Activated B cell treated with CpG ODN at 0.5 μM for 24 hours (primary cell): ENCODE data around the gene MPC1L. TPM values are rescaled to one million over a fixed set of nuclear protein-coding genes. Genes with fewer than 3 reads are reported as not detected.
"Not testable (repeated sequence)": the region's sequence is repeated elsewhere in the genome, so short reads cannot be mapped to it uniquely, and the experiment has no call there.

Experiments used
- ATAC-seq: fragments of 200-7000 bp; cut with Tn5 transposase; one replicate; pipeline ENCODE4 v1.10.0; 2021; ENCODE audit warnings: low read depth, mild to moderate bottlenecking, moderate library complexity
- CTCF ChIA-PET: fragments of 350-600 bp; sonication (Branson Sonifier 250); formaldehyde crosslinking; loops from one replicate; lab custom pipeline; 2021; ENCODE audit warnings: antibody characterized with exemption; lab: Charles Lee
- POLR2A ChIA-PET: fragments of 350-600 bp; sonication (Branson Sonifier 250); formaldehyde crosslinking; loops from one replicate; lab custom pipeline; 2021; ENCODE audit warnings: antibody characterized with exemption; lab: Charles Lee
- DNase-seq: peaks from one replicate; pipeline ENCODE4 v3.0.0; 2022
- H3K27ac Mint-ChIP-seq: one replicate; pipeline ENCODE4 v1.8.0; 2020; ENCODE audit warnings: mixed read lengths
- H3K27me3 Mint-ChIP-seq: one replicate; pipeline ENCODE4 v1.8.0; 2021; ENCODE audit warnings: mixed read lengths
- H3K36me3 Mint-ChIP-seq: one replicate; pipeline ENCODE4 v1.8.0; 2021; ENCODE audit warnings: low read depth, mixed read lengths
- H3K4me1 Mint-ChIP-seq: one replicate; pipeline ENCODE4 v1.8.0; 2021; ENCODE audit warnings: mixed read lengths
- H3K4me3 Mint-ChIP-seq: one replicate; pipeline ENCODE4 v1.8.0; 2020; ENCODE audit warnings: mild to moderate bottlenecking, mixed read lengths
- H3K9me3 Mint-ChIP-seq: one replicate; pipeline ENCODE4 v1.8.0; 2020; ENCODE audit warnings: mixed read lengths
- intact Hi-C: fragments of 100-400 bp; cut with micrococcal nuclease; formaldehyde crosslinking; loops from one replicate; pipeline ENCODE4 v1.15.1; 2024
- total RNA-seq: library from RNA; stranded (reverse); gene quantifications from 2 replicates; pipeline ENCODE4 v1.2.3, GENCODE V29; 2022
- TF ChIP-seq, protein P1 (sequence below): fragments of 200-600 bp; IDR thresholded peaks from one replicate; pipeline ENCODE4 v1.8.0; 2022; ENCODE audit warnings: antibody characterized with exemption, mild to moderate bottlenecking

Gene MPC1L
- total RNA-seq, 1 donor from 2014 or later, result not detected

DNA sequence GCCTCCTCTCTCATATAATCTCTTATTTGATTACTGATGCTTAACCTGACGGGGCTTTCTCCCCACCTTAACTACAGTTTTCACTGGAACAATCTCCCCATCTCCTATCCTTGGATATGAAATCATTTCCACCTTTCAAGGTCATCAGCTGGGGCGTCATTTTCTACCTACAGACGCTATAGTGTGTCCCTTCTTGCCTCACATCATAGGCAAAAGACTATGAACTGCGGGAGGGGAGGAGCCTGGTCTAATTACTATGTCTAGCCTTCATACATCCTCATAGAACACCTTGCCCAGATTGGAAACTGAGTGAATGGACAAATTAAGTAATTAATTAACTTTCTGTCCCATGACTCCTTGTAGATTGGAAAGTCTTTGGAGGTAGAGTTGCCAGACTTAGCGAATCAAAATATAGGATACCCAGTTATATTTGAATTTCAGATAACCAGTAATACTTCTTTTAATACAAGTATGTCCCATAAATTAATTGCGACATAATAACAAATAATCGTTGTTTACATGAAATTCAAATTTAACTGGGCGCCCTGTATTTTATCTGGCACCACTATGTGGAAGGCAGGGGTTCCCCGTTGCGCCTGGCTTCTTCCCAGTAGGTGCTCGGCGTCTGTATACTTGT lies 43.2 kb upstream of the MPC1L start:
- peak overlapping the region; percentile 94 for H3K27ac Mint-ChIP-seq
- H3K4me1 Mint-ChIP-seq, result peaks cover 27% of the 10 kb centered on the region
- DNase-seq (no peak), ATAC-seq (peak; percentile 56)
- POLR2A ChIA-PET, result interaction anchor here (0.9 to 2.2 kb wide), 2 partner anchors 9 to 373 kb away, joined by 3 to 12 read pairs; no protein-coding TSS in a partner anchor
- CTCF ChIA-PET, result interaction anchor here (1.1 kb wide), 1 partner anchor 36 kb away, joined by 3 read pairs; no protein-coding TSS in a partner anchor
- no peaks in the 10 kb centered on the region for H3K27me3 Mint-ChIP-seq
- peak overlapping the region; percentile 92 for H3K4me3 Mint-ChIP-seq
- TF ChIP-seq, protein P1, sequence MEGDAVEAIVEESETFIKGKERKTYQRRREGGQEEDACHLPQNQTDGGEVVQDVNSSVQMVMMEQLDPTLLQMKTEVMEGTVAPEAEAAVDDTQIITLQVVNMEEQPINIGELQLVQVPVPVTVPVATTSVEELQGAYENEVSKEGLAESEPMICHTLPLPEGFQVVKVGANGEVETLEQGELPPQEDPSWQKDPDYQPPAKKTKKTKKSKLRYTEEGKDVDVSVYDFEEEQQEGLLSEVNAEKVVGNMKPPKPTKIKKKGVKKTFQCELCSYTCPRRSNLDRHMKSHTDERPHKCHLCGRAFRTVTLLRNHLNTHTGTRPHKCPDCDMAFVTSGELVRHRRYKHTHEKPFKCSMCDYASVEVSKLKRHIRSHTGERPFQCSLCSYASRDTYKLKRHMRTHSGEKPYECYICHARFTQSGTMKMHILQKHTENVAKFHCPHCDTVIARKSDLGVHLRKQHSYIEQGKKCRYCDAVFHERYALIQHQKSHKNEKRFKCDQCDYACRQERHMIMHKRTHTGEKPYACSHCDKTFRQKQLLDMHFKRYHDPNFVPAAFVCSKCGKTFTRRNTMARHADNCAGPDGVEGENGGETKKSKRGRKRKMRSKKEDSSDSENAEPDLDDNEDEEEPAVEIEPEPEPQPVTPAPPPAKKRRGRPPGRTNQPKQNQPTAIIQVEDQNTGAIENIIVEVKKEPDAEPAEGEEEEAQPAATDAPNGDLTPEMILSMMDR, result no peak
- no peaks in the 10 kb centered on the region for H3K9me3 Mint-ChIP-seq
- H3K36me3 Mint-ChIP-seq, result peaks cover 4% of the 10 kb centered on the region
- intact Hi-C loops, result loop anchor here (1.0 to 10.0 kb wide), 3 partner anchors 67 to 505 kb away; partner anchors contain the start of genes CXorf38, MED14 and USP9X

DNA sequence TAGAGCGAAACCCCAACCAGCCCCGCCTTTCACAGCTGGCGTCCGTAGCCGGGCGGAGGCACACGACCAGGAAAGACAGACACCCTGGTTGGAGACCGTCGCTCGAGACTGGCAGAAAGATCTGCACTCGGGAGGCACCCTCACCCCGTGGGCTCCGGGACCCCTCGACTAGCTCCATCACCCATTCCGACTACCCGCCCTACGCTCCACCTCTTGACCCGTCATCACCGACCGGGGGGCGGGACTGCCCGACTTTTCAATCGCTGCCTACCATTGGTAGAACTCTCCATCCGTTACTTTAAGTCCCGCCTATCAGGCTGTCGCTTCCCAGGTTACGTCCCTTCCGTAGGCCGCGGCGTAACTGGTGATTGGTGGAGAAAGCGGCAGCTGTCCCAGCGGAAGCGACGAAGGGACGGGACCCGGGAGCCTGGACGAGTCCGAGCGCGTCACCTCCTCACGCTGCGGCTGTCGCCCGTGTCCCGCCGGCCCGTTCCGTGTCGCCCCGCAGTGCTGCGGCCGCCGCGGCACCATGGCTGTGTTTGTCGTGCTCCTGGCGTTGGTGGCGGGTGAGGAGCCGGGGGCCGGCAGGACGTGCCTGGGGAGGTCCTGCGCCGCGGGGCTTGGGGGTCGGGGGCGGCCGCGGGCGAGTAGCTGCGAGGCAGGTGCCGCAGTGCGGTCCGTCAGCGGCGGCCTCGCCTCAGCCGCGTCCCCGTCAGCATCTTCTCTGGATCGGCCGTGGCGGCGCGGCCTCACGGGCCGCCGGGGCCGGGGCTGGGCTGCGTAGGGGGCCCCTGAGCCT lies 42.5 kb upstream of the MPC1L start, which contains the start of gene ATP6AP2:
TSS of gene ATP6AP2 (plus strand) at position 434 of the 799 bp plus-strand sequence. CDS start at position 530, 96 bp downstream.
- no peaks in the 10 kb centered on the region for H3K27me3 Mint-ChIP-seq
- ChIA-PET CTCF (interaction anchor here (0.9 to 1.1 kb wide), 2 partner anchors 37 kb away, joined by 3 read pairs; no protein-coding TSS in a partner anchor), POLR2A (interaction anchor here (0.9 to 2.2 kb wide), 3 partner anchors 10 to 372 kb away, joined by 3 to 12 read pairs (median 3); partner anchors contain the start of gene MED14)
- peak within 1 kb of the TSS; percentile 92 for H3K4me3 Mint-ChIP-seq
- H3K27ac Mint-ChIP-seq, result peak within 1 kb of the TSS; percentile 94
- ATAC-seq (peak; percentile 95), DNase-seq (peak; percentile 71)
- peaks cover 4% of the 10 kb centered on the region for H3K36me3 Mint-ChIP-seq
- intact Hi-C loops, result loop anchor here (1.0 to 10.0 kb wide), 3 partner anchors 67 to 504 kb away; partner anchors contain the start of genes CXorf38, MED14 and USP9X
- no peaks in the 10 kb centered on the region for H3K9me3 Mint-ChIP-seq
- peaks cover 27% of the 10 kb centered on the region for H3K4me1 Mint-ChIP-seq
- TF ChIP-seq, protein P1, result no peak

DNA sequence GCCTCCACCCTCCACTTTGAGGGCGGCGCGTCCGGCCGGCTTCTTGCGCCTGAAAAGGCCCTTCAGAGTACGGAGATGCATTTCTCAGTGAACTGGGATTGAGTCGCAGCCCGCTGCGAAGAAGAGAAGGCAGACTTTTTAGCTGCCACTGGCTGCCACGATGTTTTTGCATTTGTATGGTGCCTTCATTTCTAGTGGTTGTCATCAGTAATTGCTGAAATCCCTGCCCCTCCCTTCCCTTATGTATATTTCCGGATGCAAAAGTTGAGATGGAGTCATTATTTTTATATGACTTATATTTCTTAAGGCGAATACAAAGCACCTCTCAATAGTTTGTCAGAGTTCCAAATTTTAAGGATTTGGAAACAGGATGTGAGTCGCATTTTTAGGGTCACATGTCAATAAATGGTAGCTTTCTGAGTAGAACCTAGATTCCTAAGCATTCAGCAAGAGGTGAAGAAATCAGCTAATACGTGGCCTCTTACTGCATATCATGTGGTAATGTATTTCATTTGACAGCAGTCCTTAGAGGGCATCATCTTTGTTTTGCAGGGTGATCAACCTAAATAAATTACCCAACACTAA lies 41.8 kb upstream of the MPC1L start:
- peaks cover 28% of the 10 kb centered on the region for H3K4me1 Mint-ChIP-seq
- H3K27me3 Mint-ChIP-seq, result no peaks in the 10 kb centered on the region
- peaks cover 4% of the 10 kb centered on the region for H3K36me3 Mint-ChIP-seq
- ChIA-PET POLR2A (interaction anchor here (1.2 to 2.2 kb wide), 2 partner anchors 11 to 154 kb away, joined by 3 to 12 read pairs; partner anchors contain the start of gene MED14), CTCF (interaction anchor here (0.9 kb wide), 1 partner anchor 37 kb away, joined by 3 read pairs; no protein-coding TSS in a partner anchor)
- DNase-seq (no peak), ATAC-seq (no peak)
- H3K4me3 Mint-ChIP-seq, result peak overlapping the region; percentile 75
- TF ChIP-seq, protein P1, result no peak
- H3K9me3 Mint-ChIP-seq, result no peaks in the 10 kb centered on the region
- intact Hi-C loops, result loop anchor here (2.0 to 10.0 kb wide), 2 partner anchors 153 to 503 kb away; partner anchors contain the start of genes MED14 and USP9X
- H3K27ac Mint-ChIP-seq, result peak overlapping the region; percentile 46

DNA sequence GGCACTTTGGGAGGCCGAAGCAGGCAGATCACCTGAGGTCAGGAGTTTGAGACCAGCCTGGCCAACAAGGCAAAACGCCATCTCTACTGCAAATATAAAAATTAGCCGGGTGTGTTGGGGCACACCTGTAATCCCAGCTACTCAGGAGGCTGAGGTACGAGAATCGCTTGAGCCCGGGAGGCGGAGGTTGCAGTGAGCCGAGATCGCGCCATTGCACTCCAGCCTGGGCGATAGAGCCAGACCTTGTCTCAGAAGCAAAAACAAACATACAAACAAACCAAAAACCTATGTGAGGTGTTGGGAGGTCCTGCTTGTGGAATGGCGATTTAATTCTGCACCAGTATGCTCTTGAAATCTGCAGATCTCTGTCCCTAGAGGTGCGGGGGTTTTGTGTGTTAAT lies 41.0 kb upstream of the MPC1L start:
- H3K27ac Mint-ChIP-seq, H3K27me3 Mint-ChIP-seq, CTCF ChIA-PET: not testable (repeated sequence)

DNA sequence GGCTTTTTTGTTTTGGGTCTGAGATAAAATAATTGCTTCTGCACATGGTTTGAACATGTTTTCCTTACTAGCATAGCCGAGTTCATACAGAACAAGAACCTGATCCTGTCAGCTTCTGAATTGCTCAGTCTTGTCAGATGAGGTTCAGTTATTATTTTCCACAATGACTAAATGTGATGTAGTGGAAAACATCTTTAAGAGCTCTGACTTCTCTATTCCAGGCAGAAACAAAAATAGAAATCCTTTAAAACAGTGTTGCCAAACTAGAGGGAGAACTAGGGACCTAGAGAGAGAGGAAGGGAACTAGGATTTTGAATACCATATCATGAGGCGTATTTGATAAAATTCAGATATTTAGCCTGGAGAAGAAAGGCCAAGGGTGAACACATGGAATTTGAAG lies 40.4 kb upstream of the MPC1L start:
- no peak overlapping the region for H3K27ac Mint-ChIP-seq
- TF ChIP-seq, protein P1, result no peak
- no peak overlapping the region for H3K4me3 Mint-ChIP-seq
- DNase-seq (no peak), ATAC-seq (no peak)
- H3K9me3 Mint-ChIP-seq, result no peaks in the 10 kb centered on the region
- ChIA-PET POLR2A (no interaction called here), CTCF (no interaction called here)
- intact Hi-C loops, result loop anchor here (10.0 kb wide), 1 partner anchor 502 kb away; the partner anchor contains the start of gene USP9X
- peaks cover 30% of the 10 kb centered on the region for H3K4me1 Mint-ChIP-seq
- no peaks in the 10 kb centered on the region for H3K27me3 Mint-ChIP-seq
- peaks cover 4% of the 10 kb centered on the region for H3K36me3 Mint-ChIP-seq

More for the DNA sequence above, 41.0 kb upstream of the MPC1L start:
- intact Hi-C loops, result loop anchor here (10.0 kb wide), 1 partner anchor 503 kb away; the partner anchor contains the start of gene USP9X
- Mint-ChIP-seq H3K4me1 (peaks cover 28% of the 10 kb centered on the region), H3K4me3 (peak overlapping the region; percentile 75)
- H3K36me3 Mint-ChIP-seq, ATAC-seq, POLR2A ChIA-PET, DNase-seq, H3K9me3 Mint-ChIP-seq: not testable (repeated sequence)

DNA sequence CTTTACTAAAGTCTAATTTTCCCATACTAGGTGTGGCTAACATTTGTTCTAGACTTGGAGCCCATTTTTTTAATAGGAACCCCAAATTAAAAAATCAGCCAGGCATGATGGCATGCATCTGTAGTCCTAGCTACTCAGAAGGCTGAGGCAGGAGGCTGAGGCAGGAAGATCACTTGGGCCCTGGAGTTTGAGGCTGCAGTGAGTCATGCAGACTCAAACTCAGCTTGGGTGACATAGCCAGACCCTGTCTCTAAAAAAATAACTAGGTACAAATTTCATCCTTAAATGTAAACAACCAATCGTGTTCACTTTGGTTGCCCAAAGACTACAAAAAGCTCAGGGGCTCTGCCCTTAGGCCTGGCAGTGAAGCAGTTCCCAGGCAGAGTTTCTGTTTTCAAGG lies 35.6 kb upstream of the MPC1L start:
- POLR2A ChIA-PET, H3K27ac Mint-ChIP-seq, ATAC-seq, CTCF ChIA-PET, DNase-seq, H3K27me3 Mint-ChIP-seq, H3K9me3 Mint-ChIP-seq, H3K4me3 Mint-ChIP-seq: not testable (repeated sequence)
- intact Hi-C loops, result loop anchor here (10.0 kb wide), 1 partner anchor 497 kb away; the partner anchor contains the start of gene USP9X
- H3K4me1 Mint-ChIP-seq, result peaks cover 12% of the 10 kb centered on the region
- H3K36me3 Mint-ChIP-seq, result peaks cover 25% of the 10 kb centered on the region

DNA sequence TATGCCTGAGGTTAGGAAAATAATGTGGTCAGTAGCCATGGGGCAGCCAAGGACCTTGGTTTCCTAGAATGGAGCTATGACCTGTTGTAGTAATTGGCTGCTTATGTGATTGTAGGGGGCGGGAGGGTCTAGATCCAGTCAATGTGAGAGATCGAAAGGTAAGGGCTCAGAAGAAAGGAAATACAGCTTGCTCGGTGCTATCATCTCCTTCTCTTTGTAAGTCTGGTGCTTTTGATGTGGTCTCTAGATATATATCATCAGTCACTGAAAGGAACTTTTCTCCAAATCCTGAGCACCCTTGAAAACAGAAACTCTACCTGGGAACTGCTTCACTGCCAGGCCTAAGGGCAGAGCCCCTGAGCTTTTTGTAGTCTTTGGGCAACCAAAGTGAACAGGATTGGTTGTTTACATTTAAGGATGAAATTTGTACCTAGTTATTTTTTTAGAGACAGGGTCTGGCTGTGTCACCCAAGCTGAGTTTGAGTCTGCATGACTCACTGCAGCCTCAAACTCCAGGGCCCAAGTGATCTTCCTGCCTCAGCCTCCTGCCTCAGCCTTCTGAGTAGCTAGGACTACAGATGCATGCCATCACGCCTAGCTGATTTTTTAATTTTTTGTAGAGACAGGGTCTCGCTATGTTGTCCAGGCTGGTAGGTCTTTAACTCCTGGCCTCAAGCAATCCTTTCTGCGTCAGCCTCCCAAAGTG lies 33.5 kb upstream of the MPC1L start:
- DNase-seq, H3K9me3 Mint-ChIP-seq, POLR2A ChIA-PET, H3K27me3 Mint-ChIP-seq, H3K4me1 Mint-ChIP-seq, H3K27ac Mint-ChIP-seq, ATAC-seq, H3K4me3 Mint-ChIP-seq, CTCF ChIA-PET: not testable (repeated sequence)
- H3K36me3 Mint-ChIP-seq, result peaks cover 41% of the 10 kb centered on the region
- intact Hi-C loops, result loop anchor here (10.0 kb wide), 1 partner anchor 495 kb away; the partner anchor contains the start of gene USP9X
